Right kidney (tissue), 1 donor: ENCODE data around the gene KIRREL3.
"Not testable (repeated sequence)": the region's sequence is repeated elsewhere in the genome, so short reads cannot be mapped to it uniquely, and the experiment has no call there.

Experiments
- DNase-seq: peaks from one replicate; pipeline ENCODE4 v3.0.0-alpha.2; 2016

KIRREL3 gene

GRCh38 chr11:126391970-126392632 lies 608.5 kb downstream of the KIRREL3 start:
- DNase-seq: no peak

- DNase-seq: no peak
Observed at GRCh38 chr11:126391286-126391954, 609.1 kb downstream of the KIRREL3 start.

GRCh38 chr11:126390272-126390867 lies 610.2 kb downstream of the KIRREL3 start:
- no peak for DNase-seq

- no peak for DNase-seq
Observed at GRCh38 chr11:126387857-126388256, 612.7 kb downstream of the KIRREL3 start.

GRCh38 chr11:126386729-126387071 lies 613.9 kb downstream of the KIRREL3 start:
- not testable (repeated sequence) for DNase-seq

GRCh38 chr11:126385991-126386728 lies 614.4 kb downstream of the KIRREL3 start:
- no peak for DNase-seq

- DNase-seq: no peak
Observed at GRCh38 chr11:126384449-126385070, 616.0 kb downstream of the KIRREL3 start.

- no peak for DNase-seq
Observed at GRCh38 chr11:126383339-126384335, 616.9 kb downstream of the KIRREL3 start.

- DNase-seq: not testable (repeated sequence)
Observed at GRCh38 chr11:126382641-126383040, 617.9 kb downstream of the KIRREL3 start.

- not testable (repeated sequence) for DNase-seq
Observed at GRCh38 chr11:126381960-126382359, 618.6 kb downstream of the KIRREL3 start.

- DNase-seq: no peak
Observed at GRCh38 chr11:126380909-126381308, 619.7 kb downstream of the KIRREL3 start.

GRCh38 chr11:126378763-126379162 lies 621.8 kb downstream of the KIRREL3 start:
- no peak for DNase-seq

- no peak for DNase-seq
Observed at GRCh38 chr11:126375726-126376125, 624.8 kb downstream of the KIRREL3 start.

- not testable (repeated sequence) for DNase-seq
Observed at GRCh38 chr11:126374562-126375300, 625.8 kb downstream of the KIRREL3 start.

GRCh38 chr11:126373389-126374066 lies 627.0 kb downstream of the KIRREL3 start:
- DNase-seq: not testable (repeated sequence)
